Parathyroid adenoma (tissue), 2 donors: ENCODE results near the gene AFF3.

Experiments used
- H2AFZ ChIP-seq: fragments of 300-600 bp; sonication (generic); one replicate; pipeline ENCODE4 v1.7.0; 2017; ENCODE audit warnings: antibody characterized with exemption, mild to moderate bottlenecking
- H3K27ac ChIP-seq: fragments of 300-600 bp; sonication (generic); one replicate; pipeline ENCODE4 v1.7.0; 2017
- H3K27me3 ChIP-seq: fragments of 300-600 bp; sonication (generic); one replicate; pipeline ENCODE4 v1.7.0; 2017; ENCODE audit warnings: low read length; ENCODE audit not compliant: control insufficient read depth, insufficient read depth
- H3K36me3 ChIP-seq: fragments of 300-600 bp; sonication (generic); one replicate; pipeline ENCODE4 v1.7.0; 2017; ENCODE audit warnings: low read length; ENCODE audit not compliant: control insufficient read depth, insufficient read depth
- H3K4me1 ChIP-seq: fragments of 300-600 bp; sonication (generic); one replicate; pipeline ENCODE4 v1.7.0; 2017; ENCODE audit warnings: control low read depth
- H3K4me2 ChIP-seq: fragments of 300-600 bp; sonication (generic); one replicate; pipeline ENCODE4 v1.7.0; 2017; ENCODE audit warnings: low read length
- H3K4me3 ChIP-seq: fragments of 300-600 bp; sonication (generic); one replicate; pipeline ENCODE4 v1.7.0; 2017; ENCODE audit warnings: low read depth, low read length
- H3K79me2 ChIP-seq: fragments of 300-600 bp; sonication (generic); one replicate; pipeline ENCODE4 v1.7.0; 2017; ENCODE audit warnings: control low read depth
- H3K9ac ChIP-seq: fragments of 300-600 bp; sonication (generic); one replicate; pipeline ENCODE4 v1.7.0; 2017; ENCODE audit warnings: mild to moderate bottlenecking
- H3K9me3 ChIP-seq: fragments of 300-600 bp; sonication (generic); one replicate; pipeline ENCODE4 v1.7.0; 2017; ENCODE audit warnings: low read length; ENCODE audit not compliant: control insufficient read depth
- TF ChIP-seq, protein P1 (sequence below): fragments of 300-600 bp; sonication (generic); IDR thresholded peaks from one replicate; pipeline ENCODE4 v1.7.0; 2017; ENCODE audit warnings: antibody characterized with exemption, mild to moderate bottlenecking
- donor health status: primary hyperparathyroidism.

The AFF3 gene

DNA sequence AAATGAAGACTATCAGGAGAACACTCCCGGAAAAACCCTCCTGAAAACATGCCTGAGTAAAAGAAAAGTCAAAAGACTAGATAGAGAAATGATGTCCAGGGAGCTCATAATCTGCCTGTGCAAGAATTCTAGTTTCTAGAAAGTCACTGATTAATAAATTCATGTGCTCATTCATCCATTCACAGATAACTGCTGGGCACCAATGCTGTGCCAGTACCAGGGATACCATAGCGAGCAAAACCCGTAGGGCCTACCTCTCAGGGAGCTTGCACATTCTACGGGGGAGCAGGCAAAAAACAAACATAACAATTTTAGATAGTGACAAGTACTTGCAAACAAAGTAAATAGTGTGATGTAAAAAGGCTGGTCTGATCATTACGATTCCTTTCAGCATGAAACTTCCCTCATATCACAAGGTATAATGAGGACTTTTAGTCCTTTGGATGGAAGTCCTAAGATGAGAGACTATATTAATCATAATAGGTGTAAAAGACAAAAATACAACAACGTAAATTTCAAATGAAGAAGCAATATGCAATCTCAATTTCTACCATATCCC lies 289.9 kb downstream of the AFF3 start:
- TF ChIP-seq, protein P1, sequence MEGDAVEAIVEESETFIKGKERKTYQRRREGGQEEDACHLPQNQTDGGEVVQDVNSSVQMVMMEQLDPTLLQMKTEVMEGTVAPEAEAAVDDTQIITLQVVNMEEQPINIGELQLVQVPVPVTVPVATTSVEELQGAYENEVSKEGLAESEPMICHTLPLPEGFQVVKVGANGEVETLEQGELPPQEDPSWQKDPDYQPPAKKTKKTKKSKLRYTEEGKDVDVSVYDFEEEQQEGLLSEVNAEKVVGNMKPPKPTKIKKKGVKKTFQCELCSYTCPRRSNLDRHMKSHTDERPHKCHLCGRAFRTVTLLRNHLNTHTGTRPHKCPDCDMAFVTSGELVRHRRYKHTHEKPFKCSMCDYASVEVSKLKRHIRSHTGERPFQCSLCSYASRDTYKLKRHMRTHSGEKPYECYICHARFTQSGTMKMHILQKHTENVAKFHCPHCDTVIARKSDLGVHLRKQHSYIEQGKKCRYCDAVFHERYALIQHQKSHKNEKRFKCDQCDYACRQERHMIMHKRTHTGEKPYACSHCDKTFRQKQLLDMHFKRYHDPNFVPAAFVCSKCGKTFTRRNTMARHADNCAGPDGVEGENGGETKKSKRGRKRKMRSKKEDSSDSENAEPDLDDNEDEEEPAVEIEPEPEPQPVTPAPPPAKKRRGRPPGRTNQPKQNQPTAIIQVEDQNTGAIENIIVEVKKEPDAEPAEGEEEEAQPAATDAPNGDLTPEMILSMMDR: no peak
- no peak overlapping the region for H3K9ac ChIP-seq

DNA sequence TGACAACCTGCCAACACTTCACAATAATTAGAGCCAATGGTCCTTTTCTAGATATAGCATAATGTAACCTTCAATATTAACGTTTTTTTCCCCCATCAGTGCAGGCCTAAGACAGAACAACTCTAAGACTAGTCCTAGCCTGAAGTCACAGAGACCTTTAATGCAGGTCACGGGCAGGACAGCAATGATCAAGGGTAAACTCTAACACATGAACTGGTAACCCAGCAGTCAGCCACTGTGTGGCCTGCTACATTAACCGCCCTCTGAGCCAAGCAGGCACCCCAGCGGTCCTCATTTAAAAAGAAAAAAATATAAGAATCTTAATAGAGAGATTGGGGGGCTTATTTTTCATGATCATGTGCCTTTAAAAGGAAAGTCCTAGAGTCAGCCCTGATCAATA lies 290.6 kb downstream of the AFF3 start:
- no peaks in the 10 kb centered on the region for H3K4me1 ChIP-seq
- no peak overlapping the region for H2AFZ ChIP-seq
- TF ChIP-seq, protein P1: no peak
- no peak overlapping the region for H3K27ac ChIP-seq
- no peak overlapping the region for H3K4me2 ChIP-seq
- H3K9me3 ChIP-seq: no peaks in the 10 kb centered on the region
- no peak overlapping the region for H3K9ac ChIP-seq
- no peaks in the 10 kb centered on the region for H3K79me2 ChIP-seq
- H3K27me3 ChIP-seq: no peaks in the 10 kb centered on the region
- H3K36me3 ChIP-seq: no peaks in the 10 kb centered on the region
- no peak overlapping the region for H3K4me3 ChIP-seq

More for the DNA sequence above, 289.9 kb downstream of the AFF3 start:
- no peaks in the 10 kb centered on the region for H3K9me3 ChIP-seq
- H3K4me3 ChIP-seq: no peak overlapping the region
- no peaks in the 10 kb centered on the region for H3K36me3 ChIP-seq
- no peaks in the 10 kb centered on the region for H3K27me3 ChIP-seq
- no peaks in the 10 kb centered on the region for H3K4me1 ChIP-seq
- no peak overlapping the region for H3K27ac ChIP-seq
- H3K4me2 ChIP-seq: no peak overlapping the region
- H2AFZ ChIP-seq: no peak overlapping the region
- no peaks in the 10 kb centered on the region for H3K79me2 ChIP-seq

DNA sequence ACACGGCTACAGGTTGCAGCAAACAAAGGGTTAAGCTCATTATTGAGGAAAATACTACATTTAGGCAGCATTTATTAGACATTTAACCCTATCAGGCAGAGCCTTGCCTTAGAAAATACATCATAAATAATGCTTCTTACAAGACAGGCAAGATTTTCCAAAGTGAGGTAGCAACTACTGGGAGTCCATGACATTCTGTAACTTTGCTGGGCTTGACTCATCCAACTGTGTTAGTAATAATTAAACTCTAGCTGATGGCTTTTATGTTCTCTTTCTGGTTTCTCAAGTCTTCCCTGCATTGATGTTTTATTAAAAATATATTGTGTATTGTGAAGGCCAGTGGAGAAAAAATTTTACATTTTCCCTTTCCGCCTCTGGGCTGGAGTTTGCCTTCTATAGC lies 291.3 kb downstream of the AFF3 start:
- Histone ChIP-seq H3K4me3 (no peak overlapping the region), H3K27me3 (no peaks in the 10 kb centered on the region), H3K36me3 (no peaks in the 10 kb centered on the region), H3K27ac (no peak overlapping the region), H3K9me3 (no peaks in the 10 kb centered on the region), H3K4me1 (no peaks in the 10 kb centered on the region), H3K79me2 (no peaks in the 10 kb centered on the region), H2AFZ (no peak overlapping the region), H3K9ac (no peak overlapping the region), H3K4me2 (no peak overlapping the region)
- TF ChIP-seq, protein P1: no peak

DNA sequence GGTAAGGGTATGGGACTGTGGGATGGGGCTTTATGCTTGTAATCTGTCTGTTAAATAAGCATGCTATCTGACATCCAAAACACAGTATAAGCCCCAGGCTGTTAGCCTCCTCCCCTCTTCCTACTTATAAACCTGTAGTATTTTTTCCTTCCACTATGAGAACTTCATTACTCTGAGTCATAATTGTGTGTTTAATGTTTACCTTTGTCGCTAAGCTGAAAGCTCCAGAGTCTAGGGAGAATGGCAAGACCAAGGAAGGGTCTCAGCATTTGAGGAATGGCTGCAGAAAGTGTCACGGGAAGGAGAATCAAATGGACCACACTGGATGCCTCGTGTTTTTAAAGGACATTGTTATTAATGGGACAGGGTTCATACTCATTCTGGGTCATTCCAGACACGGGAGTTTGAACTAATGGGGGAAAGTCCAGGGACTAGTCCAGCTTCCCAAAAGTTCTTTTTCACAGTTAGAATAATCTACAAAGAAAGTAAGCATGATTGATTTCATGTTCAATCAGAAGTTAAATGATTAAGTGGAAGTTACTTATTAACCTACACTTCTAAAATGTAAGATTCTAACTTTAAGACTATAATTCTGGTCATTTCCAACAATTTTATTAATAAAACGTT lies 292.2 kb downstream of the AFF3 start:
- H3K4me1 ChIP-seq: no peaks in the 10 kb centered on the region
- no peak overlapping the region for H3K27ac ChIP-seq
- H3K79me2 ChIP-seq: no peaks in the 10 kb centered on the region
- no peaks in the 10 kb centered on the region for H3K36me3 ChIP-seq
- no peak overlapping the region for H3K4me2 ChIP-seq
- no peaks in the 10 kb centered on the region for H3K27me3 ChIP-seq
- no peak overlapping the region for H2AFZ ChIP-seq
- no peaks in the 10 kb centered on the region for H3K9me3 ChIP-seq
- H3K9ac ChIP-seq: no peak overlapping the region
- TF ChIP-seq, protein P1: no peak
- no peak overlapping the region for H3K4me3 ChIP-seq
